Measurements from ENCODE around the gene MAT2A.

The MAT2A gene

DNA sequence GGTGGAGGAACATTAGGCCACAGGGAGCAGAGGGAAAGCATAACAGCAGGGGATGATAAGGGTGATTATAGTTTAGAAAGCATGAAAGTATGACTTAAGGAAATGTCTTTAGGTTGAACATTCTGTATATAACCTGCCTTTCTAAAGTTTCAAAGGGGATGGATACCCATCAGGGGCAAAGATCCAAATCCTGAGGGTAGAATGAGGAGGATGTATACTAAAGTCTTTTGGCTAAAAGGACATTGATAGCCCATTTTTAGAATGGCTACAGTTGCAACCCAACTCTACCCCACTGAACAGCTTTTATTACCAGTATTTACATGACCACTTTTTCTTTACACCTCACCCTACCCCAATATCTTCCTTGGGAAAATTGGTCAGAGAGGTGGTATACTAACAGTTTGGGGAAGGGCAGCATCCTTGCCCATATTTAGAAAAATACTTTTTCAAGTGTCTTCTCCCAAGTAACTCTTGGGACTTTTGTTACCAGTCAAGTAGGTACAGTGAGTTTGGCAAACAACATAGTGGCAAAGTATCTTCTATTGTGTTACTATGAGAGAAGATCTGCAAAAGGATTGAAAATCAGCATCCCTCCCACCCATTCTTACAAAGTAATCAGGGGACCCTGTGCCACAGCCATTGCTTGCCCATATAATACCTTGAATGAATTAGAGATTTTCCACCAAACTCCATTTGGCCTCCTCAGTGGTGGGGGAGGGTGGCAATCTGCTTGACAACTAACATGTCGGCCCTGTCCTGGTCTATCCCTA lies 8.3 kb downstream of the MAT2A start:
- TF ChIP-seq CTCF (IDR thresholded peaks at IDR 0.05): no peak

DNA sequence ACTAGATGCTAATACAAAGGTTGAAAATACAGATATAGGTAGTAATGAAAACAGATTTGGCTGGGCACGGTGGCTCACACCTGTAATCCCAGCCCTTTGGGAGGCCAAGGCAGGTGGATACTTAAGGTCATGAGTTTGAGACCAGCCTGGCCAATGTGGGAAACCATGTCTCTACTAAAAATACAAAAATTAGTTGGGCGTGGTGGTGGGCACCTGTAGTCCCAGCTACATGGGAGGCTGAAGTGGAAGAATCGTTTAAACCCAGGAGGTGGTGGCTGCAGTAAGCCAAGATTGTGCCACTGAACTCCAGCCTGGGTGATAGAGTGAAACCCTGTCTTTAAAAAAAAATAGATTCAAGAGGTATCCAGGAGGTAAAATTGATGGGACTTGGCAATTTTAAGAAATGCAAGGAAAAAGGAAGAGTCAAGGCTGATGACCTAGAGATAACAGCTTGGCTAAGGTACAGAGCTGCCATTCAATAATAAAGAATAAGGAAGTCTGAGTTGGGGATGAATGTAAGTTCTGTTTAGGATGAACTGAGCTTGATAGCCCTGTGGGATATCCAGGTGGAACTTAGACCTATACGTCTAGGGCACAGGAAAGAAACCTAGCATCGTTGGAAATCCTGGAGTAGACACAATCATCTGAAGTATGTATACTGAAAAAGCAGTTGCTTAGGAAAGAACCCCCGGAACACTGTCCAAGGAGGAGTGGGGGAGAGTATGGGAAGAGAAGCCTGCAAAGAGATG lies 9.1 kb downstream of the MAT2A start:
- no peak for TF ChIP-seq CTCF (IDR thresholded peaks at IDR 0.05)

- TF ChIP-seq CTCF (IDR thresholded peaks at IDR 0.05): no peak
These were observed 9.6 kb downstream of the MAT2A start for GRCh38 chr2:85548608-85548900.

GRCh38 chr2:85549095-85549494 lies 10.1 kb downstream of the MAT2A start:
- no peak for TF ChIP-seq CTCF (IDR thresholded peaks at IDR 0.05)

- TF ChIP-seq CTCF (IDR thresholded peaks at IDR 0.05): no peak
These were observed 10.9 kb downstream of the MAT2A start for GRCh38 chr2:85549826-85550225.

DNA sequence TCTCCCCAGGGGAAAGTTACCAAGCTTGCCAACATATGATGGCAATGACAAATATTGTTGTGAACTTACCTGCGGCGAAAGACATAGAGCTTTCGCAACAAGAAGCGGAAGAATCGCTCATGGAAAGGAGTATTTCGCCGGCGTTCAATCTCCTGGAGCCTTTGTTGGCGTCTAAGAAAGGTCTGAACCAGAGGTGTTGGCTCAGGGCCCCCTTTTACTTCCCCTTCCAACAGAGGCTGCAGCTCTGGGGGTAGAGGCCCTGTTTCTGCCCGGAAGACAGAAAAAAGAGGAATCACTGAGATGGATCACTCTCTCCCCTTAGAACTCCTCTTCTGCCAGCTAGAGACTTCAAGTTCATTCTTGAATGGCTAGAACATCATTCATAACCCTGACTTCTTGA lies 11.5 kb downstream of the MAT2A start:
- no peak for TF ChIP-seq CTCF (IDR thresholded peaks at IDR 0.05)

DNA sequence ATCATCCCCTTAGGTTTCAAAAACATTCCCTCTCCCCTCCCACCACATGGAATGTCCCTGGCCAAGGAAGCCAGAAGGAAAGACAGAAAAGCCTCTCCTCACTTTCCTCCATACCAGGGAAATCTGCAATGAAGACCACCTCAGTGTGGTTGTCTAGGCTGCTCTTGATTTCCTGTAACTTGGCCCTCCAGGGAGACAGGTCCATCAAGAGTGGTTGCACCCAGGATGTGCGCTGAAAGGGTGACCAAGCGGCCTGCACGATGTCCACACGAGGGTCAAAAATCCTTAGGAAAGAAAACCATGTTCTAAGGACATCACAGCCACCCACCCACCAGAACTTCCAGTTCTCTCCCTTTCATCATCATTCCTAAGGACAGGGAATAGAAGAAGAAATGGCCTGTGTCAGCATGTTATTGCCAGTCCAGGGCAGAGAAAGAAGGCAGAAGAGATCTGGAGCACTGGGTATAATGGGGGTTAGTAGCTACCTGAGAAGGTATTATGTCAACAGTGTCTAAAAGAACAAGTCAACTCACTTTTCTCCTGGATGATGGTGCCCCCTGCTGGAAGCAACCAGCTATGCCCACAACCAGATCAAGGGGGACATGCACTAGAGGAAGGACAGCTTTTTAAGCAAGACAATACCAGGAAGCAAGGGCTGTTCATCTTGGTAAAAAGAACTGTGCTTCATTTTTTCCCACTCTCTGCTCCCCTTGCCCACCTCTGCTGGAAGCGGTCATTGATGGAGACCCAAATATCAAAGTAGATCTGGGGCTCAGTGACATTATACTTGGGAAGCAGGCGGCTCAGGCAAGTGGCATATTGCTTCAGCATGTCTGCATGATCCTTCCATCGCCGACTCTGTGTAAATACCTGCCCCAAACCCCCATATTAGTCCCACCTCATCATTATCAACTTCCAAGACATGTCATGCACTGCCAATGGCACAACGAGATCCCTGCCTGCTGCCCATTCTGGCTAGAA lies 13.0 kb downstream of the MAT2A start:
- peak; percentile 80 for TF ChIP-seq CTCF (IDR thresholded peaks at IDR 0.05)

All from LNCAP (cell line).